GM08714 (cell line): ENCODE measurements around the gene CAPG.

Experiments
- H3K4me3 ChIP-seq: fragments of 200-500 bp; sonication (Bioruptor generic); 2 replicates; pipeline ENCODE4 v1.5.1; 2014; ENCODE audit warnings: mild to moderate bottlenecking, low read length, inconsistent platforms
- ZNF274 ChIP-seq: IDR thresholded peaks from 2 replicates; pipeline ENCODE4 v1.6.1; 2012; ENCODE audit warnings: mild to moderate bottlenecking, low read depth, low read length

CAPG gene, protein sequence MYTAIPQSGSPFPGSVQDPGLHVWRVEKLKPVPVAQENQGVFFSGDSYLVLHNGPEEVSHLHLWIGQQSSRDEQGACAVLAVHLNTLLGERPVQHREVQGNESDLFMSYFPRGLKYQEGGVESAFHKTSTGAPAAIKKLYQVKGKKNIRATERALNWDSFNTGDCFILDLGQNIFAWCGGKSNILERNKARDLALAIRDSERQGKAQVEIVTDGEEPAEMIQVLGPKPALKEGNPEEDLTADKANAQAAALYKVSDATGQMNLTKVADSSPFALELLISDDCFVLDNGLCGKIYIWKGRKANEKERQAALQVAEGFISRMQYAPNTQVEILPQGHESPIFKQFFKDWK

GRCh38 chr2:85409845-85410583, at the start of gene CAPG:
Gene CAPG (minus strand): TSS chr2:85410366. CDS start chr2:85402145, 8,221 bp downstream.
- H3K4me3 ChIP-seq: peak within 1 kb of the TSS; percentile 19; the same call in 1 of the 2 replicates
- no peak for TF ChIP-seq ZNF274

DNA sequence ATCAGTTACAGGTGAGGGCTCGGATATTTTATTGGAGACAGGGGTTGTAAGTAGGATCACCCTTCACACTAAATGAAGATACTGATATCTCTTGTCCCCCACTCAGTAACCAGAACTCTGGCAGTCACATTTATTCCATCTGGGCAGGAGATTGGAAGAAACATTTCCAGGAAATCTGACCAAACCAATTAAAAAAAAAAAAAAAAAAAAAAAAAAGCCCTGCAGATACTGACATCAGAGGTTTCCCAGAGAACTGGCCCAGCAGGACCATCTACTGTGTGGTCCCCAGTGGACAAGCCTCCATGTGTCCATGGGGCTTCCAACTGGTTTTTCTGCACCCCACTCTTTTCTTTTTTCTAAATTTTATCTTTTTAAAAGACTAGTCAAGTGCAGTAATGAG, 49.6 kb upstream of the CAPG start:
- TF ChIP-seq ZNF274: no peak
- no peak overlapping the region for H3K4me3 ChIP-seq

DNA sequence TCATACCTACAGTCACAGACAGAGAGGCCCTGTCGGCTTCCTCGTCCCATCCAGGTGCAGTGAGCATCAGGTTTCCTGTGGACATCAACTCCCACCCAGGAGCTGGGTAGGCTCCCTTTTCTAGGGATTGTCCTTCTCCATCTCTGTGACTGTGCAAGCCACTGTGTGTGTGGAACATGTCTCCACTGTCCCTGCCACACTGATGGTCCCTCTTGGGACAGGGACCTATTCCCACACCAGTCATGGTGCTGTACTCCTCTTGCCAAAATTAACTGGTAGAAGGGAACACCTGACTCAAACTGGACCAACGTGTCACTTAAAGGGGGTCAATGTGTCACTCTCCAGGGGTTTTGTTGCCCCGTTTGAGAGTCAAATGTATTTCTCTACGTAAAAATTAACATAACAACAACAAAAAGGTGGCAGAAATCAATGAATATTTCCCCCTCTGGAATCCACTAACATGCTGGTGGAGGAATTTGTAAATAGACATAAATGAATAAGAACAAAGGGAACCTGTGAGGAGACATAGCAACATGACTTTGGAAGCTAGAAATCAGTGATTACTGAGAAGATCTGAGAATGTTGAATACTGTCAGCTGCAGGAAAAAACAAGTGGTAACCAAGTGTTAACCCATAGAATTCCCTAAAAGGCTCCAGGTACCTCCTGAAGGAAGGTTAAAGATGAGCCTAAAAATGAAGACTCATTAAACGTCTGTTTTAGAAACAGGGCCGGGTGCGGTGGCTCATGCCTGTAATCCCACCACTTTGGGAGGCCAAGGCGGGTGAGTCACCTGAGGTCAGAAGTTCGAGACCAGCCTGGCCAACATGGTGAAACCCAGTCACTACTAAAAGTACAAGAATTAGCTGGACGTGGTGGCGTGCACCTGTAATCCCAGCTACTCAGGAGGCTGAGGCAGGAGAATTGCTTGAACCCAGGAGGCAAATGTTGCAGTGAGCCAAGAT, 48.7 kb upstream of the CAPG start:
- H3K4me3 ChIP-seq: no peak overlapping the region
- no peak for TF ChIP-seq ZNF274

DNA sequence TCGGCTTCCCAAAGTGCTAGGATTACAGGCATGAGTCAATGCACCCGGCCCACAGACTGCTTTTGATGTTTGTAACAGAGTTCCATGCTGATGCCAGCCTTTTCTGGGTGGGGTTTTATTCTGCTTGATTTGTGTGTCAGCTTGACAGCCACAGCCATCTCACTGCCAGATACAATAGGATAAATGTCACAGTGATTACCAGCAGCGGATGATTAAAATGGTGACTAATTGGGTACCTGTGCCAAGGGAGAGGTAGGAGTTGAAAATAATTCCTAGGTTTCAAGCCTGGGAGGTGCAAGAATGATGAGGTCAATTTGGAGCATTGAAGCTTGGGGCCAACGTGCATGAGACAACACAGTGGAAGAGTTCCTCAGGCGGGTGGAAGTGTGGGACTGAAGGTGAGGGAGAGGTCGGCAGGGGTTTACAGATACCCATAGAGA, 47.7 kb upstream of the CAPG start:
- H3K4me3 ChIP-seq: no peak overlapping the region
- TF ChIP-seq ZNF274: no peak

DNA sequence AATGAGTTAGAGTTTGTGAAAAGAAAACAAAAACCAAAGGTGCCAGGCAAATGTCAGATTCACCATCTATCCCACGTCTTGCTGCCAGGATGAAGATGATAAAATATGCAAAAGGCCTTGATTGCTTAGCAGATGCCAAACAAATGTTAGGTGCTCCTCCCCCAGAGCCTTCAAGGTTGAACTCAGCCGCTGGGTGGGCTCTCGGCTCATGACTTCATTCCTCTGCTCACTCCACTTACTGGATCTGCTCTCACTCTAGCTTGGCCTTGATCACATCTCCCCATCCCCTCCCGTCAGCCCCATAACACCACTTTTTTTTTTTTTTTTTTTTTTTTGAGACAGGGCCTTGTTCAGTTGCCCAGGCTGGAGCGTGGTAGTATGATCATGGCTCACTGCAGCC, 46.9 kb upstream of the CAPG start:
- TF ChIP-seq ZNF274: no peak

GRCh38 chr2:85455552-85456090, 45.5 kb upstream of the CAPG start:
- TF ChIP-seq ZNF274: no peak
- H3K4me3 ChIP-seq: no peak overlapping the region

More for the DNA sequence above, 46.9 kb upstream of the CAPG start:
- H3K4me3 ChIP-seq: no peak overlapping the region

DNA sequence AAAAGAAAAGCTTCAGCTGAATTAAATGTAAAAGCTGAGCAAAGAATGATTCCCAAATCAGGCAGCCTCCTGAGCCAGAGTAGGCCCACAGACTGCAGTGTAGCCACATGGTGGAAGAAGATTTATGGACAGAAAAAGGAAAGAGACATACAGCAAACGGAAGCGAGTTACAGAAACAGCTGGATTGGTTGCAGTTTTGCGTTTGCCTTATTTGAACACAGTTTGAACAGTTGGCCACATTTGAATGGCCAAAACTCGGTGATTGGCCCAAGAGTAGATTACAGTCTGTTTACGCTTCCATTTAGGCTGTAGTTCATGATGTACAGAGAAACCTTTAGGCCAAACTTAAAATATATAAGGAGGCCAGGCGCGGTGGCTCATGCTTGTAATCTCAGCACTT, 43.4 kb upstream of the CAPG start:
- no peak for TF ChIP-seq ZNF274
- no peak overlapping the region for H3K4me3 ChIP-seq

DNA sequence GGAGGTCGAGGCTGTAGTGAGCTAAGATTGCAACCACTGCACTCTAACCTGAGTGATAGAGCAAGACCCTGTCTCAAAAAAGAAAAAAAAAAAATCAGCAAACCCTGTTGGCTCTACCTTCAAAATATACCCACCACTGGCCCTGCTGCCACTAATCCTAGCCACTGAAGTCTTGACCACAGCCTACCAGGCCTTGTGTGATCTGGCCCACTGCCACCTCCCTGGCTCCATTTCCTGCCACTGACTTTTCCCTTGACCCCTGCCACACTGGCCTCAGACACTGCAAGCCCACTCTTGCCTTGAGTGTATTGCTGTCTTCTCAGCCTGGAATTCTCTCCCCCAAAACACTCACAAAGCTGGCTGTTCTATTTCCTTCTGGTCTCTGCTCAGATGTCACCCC, 42.1 kb upstream of the CAPG start:
- no peak overlapping the region for H3K4me3 ChIP-seq
- no peak for TF ChIP-seq ZNF274

GRCh38 chr2:85449214-85449588, 39.0 kb upstream of the CAPG start:
- no peak for TF ChIP-seq ZNF274
- no peak overlapping the region for H3K4me3 ChIP-seq

DNA sequence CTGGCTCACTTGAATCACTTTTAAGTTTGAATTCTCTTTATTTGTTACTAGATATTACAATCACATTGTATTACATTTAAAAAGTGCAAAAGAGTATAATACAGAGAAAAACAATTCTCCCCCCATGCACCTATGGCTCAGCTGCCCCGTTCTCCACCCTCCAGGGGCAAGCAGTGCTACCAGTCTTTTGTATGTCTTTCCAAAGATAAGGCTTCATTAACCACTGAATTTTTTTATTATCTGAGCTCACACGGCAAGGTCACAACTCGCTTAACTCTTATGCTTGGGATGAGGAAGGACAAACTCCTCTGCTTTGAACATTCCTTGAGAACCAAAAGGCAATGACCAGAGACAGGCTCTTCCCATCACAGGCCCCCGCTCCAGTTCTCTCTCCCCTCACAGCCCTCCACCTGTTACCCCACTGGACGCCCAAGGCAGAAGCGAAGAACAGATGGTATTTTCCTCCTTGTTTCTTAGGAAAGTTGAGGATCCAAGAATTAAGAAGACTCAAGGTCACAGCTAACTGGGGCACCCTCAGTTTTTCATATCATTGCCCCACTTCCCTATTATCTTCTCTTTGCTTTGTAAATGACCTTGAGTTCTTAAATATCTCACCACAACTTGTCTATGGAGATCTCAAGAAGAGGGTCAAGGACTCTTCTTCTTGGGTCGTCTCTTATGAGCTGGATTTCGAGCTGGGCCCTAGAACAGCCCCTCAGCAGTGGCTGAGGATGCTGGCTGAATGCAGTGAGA, 38.5 kb upstream of the CAPG start:
- no peak overlapping the region for H3K4me3 ChIP-seq
- no peak for TF ChIP-seq ZNF274

GRCh38 chr2:85447222-85447585, 37.0 kb upstream of the CAPG start:
- no peak for TF ChIP-seq ZNF274

GRCh38 chr2:85446296-85447221, 36.4 kb upstream of the CAPG start:
- no peak for TF ChIP-seq ZNF274

More at GRCh38 chr2:85447222-85447585, 37.0 kb upstream of the CAPG start:
- H3K4me3 ChIP-seq: no peak overlapping the region

More at GRCh38 chr2:85446296-85447221, 36.4 kb upstream of the CAPG start:
- H3K4me3 ChIP-seq: no peak overlapping the region
